ENCODE data around the gene ALOXE3.

Gene ALOXE3

DNA sequence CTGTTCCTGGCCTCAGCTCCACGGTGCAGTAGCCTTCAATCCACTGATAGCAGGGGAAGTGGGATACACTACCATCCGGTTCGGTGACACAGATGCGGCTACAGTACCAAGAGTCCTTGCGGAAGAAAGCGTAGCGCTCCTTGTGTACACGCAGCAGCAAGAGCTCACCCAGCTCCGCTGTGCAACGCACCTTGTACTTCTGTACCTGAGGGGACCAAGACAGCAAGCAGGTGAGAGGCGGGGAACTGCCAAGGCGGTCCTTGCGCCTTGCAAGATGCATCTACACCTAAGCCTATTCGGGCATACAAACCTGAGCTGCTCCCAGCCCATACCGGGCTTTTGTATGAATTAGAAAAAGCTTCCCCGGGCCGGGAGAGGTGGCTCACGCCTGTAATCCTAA is 1.5 kb downstream of the ALOXE3 start:
- Histone ChIP-seq H3K27ac (ENCODE audit: low read depth, low read length, poor library complexity, severe bottlenecking) (no peak overlapping the region), H3K9me2 (ENCODE audit: low read depth, low read length) (no peaks in the 10 kb centered on the region), H3K79me2 (ENCODE audit: insufficient read depth, low read length) (no peaks in the 10 kb centered on the region), H4K20me1 (ENCODE audit: insufficient read depth, low read length) (no peaks in the 10 kb centered on the region), H3K4me3 (ENCODE audit: low read depth, low read length, poor library complexity, severe bottlenecking) (no peak overlapping the region), H2AFZ (ENCODE audit: low read length) (no peak overlapping the region), H3F3A (ENCODE audit: insufficient read depth, low read length) (peaks cover 6% of the 10 kb centered on the region; the same call in 1 of the 2 replicates), H3K27me3 (ENCODE audit: insufficient read depth, low read length) (peaks cover 7% of the 10 kb centered on the region; the same call in 1 of the 2 replicates), H3K9me3 (ENCODE audit: low read length) (no peaks in the 10 kb centered on the region), H3K4me2 (ENCODE audit: low read length) (no peak overlapping the region), H3K9ac (ENCODE audit: low read length) (no peak overlapping the region), H3K4me1 (ENCODE audit: insufficient read depth, low read length, severe bottlenecking) (peaks cover 28% of the 10 kb centered on the region), H3K36me3 (ENCODE audit: insufficient read depth, low read length) (no peaks in the 10 kb centered on the region)
- no peak for TF ChIP-seq EZH2 (IDR thresholded peaks at IDR 0.05; ENCODE audit: borderline replicate concordance, low read length)
- TF ChIP-seq, protein P1, sequence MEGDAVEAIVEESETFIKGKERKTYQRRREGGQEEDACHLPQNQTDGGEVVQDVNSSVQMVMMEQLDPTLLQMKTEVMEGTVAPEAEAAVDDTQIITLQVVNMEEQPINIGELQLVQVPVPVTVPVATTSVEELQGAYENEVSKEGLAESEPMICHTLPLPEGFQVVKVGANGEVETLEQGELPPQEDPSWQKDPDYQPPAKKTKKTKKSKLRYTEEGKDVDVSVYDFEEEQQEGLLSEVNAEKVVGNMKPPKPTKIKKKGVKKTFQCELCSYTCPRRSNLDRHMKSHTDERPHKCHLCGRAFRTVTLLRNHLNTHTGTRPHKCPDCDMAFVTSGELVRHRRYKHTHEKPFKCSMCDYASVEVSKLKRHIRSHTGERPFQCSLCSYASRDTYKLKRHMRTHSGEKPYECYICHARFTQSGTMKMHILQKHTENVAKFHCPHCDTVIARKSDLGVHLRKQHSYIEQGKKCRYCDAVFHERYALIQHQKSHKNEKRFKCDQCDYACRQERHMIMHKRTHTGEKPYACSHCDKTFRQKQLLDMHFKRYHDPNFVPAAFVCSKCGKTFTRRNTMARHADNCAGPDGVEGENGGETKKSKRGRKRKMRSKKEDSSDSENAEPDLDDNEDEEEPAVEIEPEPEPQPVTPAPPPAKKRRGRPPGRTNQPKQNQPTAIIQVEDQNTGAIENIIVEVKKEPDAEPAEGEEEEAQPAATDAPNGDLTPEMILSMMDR (IDR thresholded peaks at IDR 0.05; ENCODE audit: low read length): no peak

DNA sequence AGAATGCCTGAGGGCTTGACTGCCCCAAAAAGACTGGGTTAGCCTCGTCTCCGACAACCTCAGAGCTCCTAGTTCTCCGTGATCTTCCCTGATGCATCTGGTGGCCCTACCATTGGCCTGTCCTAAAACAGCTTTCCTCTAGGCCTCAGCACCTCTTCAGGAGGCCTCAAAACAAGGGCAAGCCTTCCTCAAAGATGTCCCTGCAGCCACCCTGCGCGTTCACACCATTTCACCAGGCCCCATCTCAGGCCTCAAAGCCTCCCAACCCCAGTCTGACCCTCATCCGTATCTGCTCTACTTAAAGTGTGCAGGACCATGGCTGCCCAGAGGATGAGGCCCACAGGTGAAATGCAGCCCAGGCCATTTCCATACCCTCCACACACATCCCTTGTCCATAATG is 7.4 kb downstream of the ALOXE3 start:
- H3K4me1 ChIP-seq (ENCODE audit: insufficient read depth, low read length, severe bottlenecking): peaks cover 6% of the 10 kb centered on the region
- H3K4me2 ChIP-seq (ENCODE audit: low read length): no peak overlapping the region
- H3F3A ChIP-seq (ENCODE audit: insufficient read depth, low read length): no peaks in the 10 kb centered on the region
- H3K79me2 ChIP-seq (ENCODE audit: insufficient read depth, low read length): no peaks in the 10 kb centered on the region
- TF ChIP-seq, protein P1 (IDR thresholded peaks at IDR 0.05; ENCODE audit: low read length): no peak
- TF ChIP-seq EZH2 (IDR thresholded peaks at IDR 0.05; ENCODE audit: borderline replicate concordance, low read length): no peak
- H4K20me1 ChIP-seq (ENCODE audit: insufficient read depth, low read length): no peaks in the 10 kb centered on the region
- H3K9ac ChIP-seq (ENCODE audit: low read length): no peak overlapping the region
- no peaks in the 10 kb centered on the region for H3K36me3 ChIP-seq (ENCODE audit: insufficient read depth, low read length)
- no peaks in the 10 kb centered on the region; the same call in none of the 2 replicates for H3K27me3 ChIP-seq (ENCODE audit: insufficient read depth, low read length)
- no peaks in the 10 kb centered on the region for H3K9me3 ChIP-seq (ENCODE audit: low read length)
- H3K9me2 ChIP-seq (ENCODE audit: low read depth, low read length): no peaks in the 10 kb centered on the region
- no peak overlapping the region for H3K4me3 ChIP-seq (ENCODE audit: low read depth, low read length, poor library complexity, severe bottlenecking)
- no peak overlapping the region for H2AFZ ChIP-seq (ENCODE audit: low read length)
- no peak overlapping the region for H3K27ac ChIP-seq (ENCODE audit: low read depth, low read length, poor library complexity, severe bottlenecking)

DNA sequence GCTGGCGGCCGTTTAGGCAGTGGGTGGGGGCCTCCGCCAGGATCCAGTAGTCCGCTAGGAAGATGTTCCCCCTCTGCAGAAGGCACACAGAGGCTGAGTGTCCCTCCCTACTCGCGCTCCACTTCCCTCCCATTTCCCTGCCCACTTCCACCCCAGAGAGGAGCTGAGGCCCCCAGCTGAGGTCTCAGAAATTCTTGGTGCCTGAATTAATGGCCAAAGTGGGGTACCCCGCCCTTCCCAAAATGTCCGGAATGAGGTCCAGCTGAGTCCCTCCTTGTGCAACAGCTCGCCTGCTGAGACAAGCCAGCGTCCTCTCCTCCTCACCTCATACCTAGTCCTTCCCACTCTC is 7.9 kb downstream of the ALOXE3 start:
- Histone ChIP-seq H3K4me1 (ENCODE audit: insufficient read depth, low read length, severe bottlenecking) (peaks cover 6% of the 10 kb centered on the region), H4K20me1 (ENCODE audit: insufficient read depth, low read length) (no peaks in the 10 kb centered on the region), H3K4me2 (ENCODE audit: low read length) (peak overlapping the region; percentile 82), H3K9me3 (ENCODE audit: low read length) (no peaks in the 10 kb centered on the region), H3K9ac (ENCODE audit: low read length) (no peak overlapping the region), H3K79me2 (ENCODE audit: insufficient read depth, low read length) (no peaks in the 10 kb centered on the region), H3K9me2 (ENCODE audit: low read depth, low read length) (no peaks in the 10 kb centered on the region), H3K27ac (ENCODE audit: low read depth, low read length, poor library complexity, severe bottlenecking) (no peak overlapping the region), H3K4me3 (ENCODE audit: low read depth, low read length, poor library complexity, severe bottlenecking) (peak overlapping the region; percentile 57), H2AFZ (ENCODE audit: low read length) (no peak overlapping the region), H3K36me3 (ENCODE audit: insufficient read depth, low read length) (no peaks in the 10 kb centered on the region), H3K27me3 (ENCODE audit: insufficient read depth, low read length) (no peaks in the 10 kb centered on the region; the same call in none of the 2 replicates), H3F3A (ENCODE audit: insufficient read depth, low read length) (no peaks in the 10 kb centered on the region)
- TF ChIP-seq, protein P1 (IDR thresholded peaks at IDR 0.05; ENCODE audit: low read length): no peak
- TF ChIP-seq EZH2 (IDR thresholded peaks at IDR 0.05; ENCODE audit: borderline replicate concordance, low read length): no peak
